Peyer's patch (tissue), 4 donors: ENCODE measurements around the gene NT5C3A.
"Not testable (repeated sequence)": the region's sequence is repeated elsewhere in the genome, so short reads cannot be mapped to it uniquely, and the experiment has no call there.

Experiments used
- POLR2A ChIP-seq, 2 donors: fragments of 450-650 bp; IDR thresholded peaks; one replicate each; pipeline ENCODE4 v1.5.1; 2017; ENCODE audit warnings: antibody characterized with exemption in 2 of 2, mild to moderate bottlenecking in 2 of 2, moderate library complexity in 2 of 2
- TF ChIP-seq, protein P1 (sequence below), 6 experiments: fragments of 450-650 bp in 4 of 6; fragments of 200-600 bp in 2 of 6; sonication (generic) in 1 of 6; IDR thresholded peaks; one replicate each; pipeline ENCODE4 v1.5.1; 2017 to 2019; ENCODE audit warnings: antibody characterized with exemption in 6 of 6, mild to moderate bottlenecking in 3 of 6, moderate library complexity in 1 of 6

- TF ChIP-seq POLR2A (IDR thresholded peaks at IDR 0.05), result not testable (repeated sequence)
- TF ChIP-seq, protein P1, sequence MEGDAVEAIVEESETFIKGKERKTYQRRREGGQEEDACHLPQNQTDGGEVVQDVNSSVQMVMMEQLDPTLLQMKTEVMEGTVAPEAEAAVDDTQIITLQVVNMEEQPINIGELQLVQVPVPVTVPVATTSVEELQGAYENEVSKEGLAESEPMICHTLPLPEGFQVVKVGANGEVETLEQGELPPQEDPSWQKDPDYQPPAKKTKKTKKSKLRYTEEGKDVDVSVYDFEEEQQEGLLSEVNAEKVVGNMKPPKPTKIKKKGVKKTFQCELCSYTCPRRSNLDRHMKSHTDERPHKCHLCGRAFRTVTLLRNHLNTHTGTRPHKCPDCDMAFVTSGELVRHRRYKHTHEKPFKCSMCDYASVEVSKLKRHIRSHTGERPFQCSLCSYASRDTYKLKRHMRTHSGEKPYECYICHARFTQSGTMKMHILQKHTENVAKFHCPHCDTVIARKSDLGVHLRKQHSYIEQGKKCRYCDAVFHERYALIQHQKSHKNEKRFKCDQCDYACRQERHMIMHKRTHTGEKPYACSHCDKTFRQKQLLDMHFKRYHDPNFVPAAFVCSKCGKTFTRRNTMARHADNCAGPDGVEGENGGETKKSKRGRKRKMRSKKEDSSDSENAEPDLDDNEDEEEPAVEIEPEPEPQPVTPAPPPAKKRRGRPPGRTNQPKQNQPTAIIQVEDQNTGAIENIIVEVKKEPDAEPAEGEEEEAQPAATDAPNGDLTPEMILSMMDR (IDR thresholded peaks at IDR 0.05), result not testable (repeated sequence)
Measured at GRCh38 chr7:32991068-32991585, 71.4 kb downstream of the NT5C3A start.
